K562 (cell line): ENCODE data around the gene GIT2. TPM values are rescaled to one million over a fixed set of nuclear protein-coding genes. Genes with fewer than 3 reads are reported as not detected.

Experiments
- CCNT2 ChIP-seq: IDR thresholded peaks from 2 replicates; pipeline ENCODE4 v1.6.1; 2011; ENCODE audit warnings: borderline replicate concordance, low read depth, mild to moderate bottlenecking, moderate library complexity, mixed read lengths, low read length; ENCODE audit not compliant: insufficient read length; ENCODE audit errors: extremely low read depth
- CREB1 ChIP-seq, 2 experiments: sonication (generic) in 1 of 2; formaldehyde crosslinking in 1 of 2; IDR thresholded peaks; 2 replicates each; pipeline versions ENCODE4 v1.6.1 to v1.8.0; 2012 to 2022; ENCODE audit warnings: inconsistent platforms in 1 of 2, mild to moderate bottlenecking in 1 of 2, missing genetic modification reagents in 1 of 2, moderate library complexity in 1 of 2
- DACH1 ChIP-seq: fragments of 450-650 bp; IDR thresholded peaks from 2 replicates; pipeline ENCODE4 v1.6.1; 2018; ENCODE audit not compliant: partially characterized antibody
- DNMT1 ChIP-seq: fragments of 450-650 bp; IDR thresholded peaks from 2 replicates; pipeline ENCODE4 v1.6.1; 2016; ENCODE audit warnings: antibody characterized with exemption, mild to moderate bottlenecking
- GABPB1 ChIP-seq: sonication (generic); formaldehyde crosslinking; IDR thresholded peaks from 2 replicates; pipeline ENCODE4 v1.8.0; 2022; ENCODE audit warnings: mild to moderate bottlenecking, missing genetic modification reagents
- JUND ChIP-seq, 2 experiments: IDR thresholded peaks; 2 replicates in 1 of 2; 3 replicates in 1 of 2; pipeline ENCODE4 v1.6.1; 2011; ENCODE audit warnings: borderline replicate concordance in 2 of 2, low read depth in 2 of 2, low read length in 2 of 2, improper control_type of control experiment in 1 of 2, missing biosample characterization in 1 of 2, missing genetic modification characterization in 1 of 2, missing genetic modification reagents in 1 of 2
- MBD2 ChIP-seq: sonication (generic); IDR thresholded peaks from 2 replicates; pipeline ENCODE4 v1.6.1; 2016; ENCODE audit warnings: low read depth, borderline replicate concordance
- NR3C1 ChIP-seq: sonication (generic); formaldehyde crosslinking; IDR thresholded peaks from 2 replicates; pipeline ENCODE4 v1.8.1; 2022; ENCODE audit warnings: missing genetic modification reagents
- NR4A1 ChIP-seq, 2 experiments: fragments of 250-450 bp in 1 of 2; fragments of 450-650 bp in 1 of 2; sonication (Bioruptor Pico) in 1 of 2; IDR thresholded peaks; 2 replicates each; pipeline versions ENCODE4 v1.4.0 to v1.6.1; 2016 to 2020; ENCODE audit warnings: mild to moderate bottlenecking in 2 of 2, missing compliant biosample characterization in 1 of 2, missing genetic modification characterization in 1 of 2, moderate library complexity in 1 of 2
- TAF1 ChIP-seq: IDR thresholded peaks from 2 replicates; pipeline ENCODE4 v1.6.1; 2011; ENCODE audit warnings: mild to moderate bottlenecking, low read length, moderate library complexity; ENCODE audit not compliant: insufficient read depth, control insufficient read depth, severe bottlenecking; ENCODE audit errors: extremely low read depth
- THAP12 ChIP-seq: fragments of 250-450 bp; sonication (Bioruptor Pico); IDR thresholded peaks from 2 replicates; pipeline ENCODE4 v1.9.0; 2021; ENCODE audit warnings: mild to moderate bottlenecking, inconsistent platforms
- TOE1 ChIP-seq, 2 experiments: fragments of 450-650 bp in 1 of 2; sonication (generic) in 1 of 2; formaldehyde crosslinking in 1 of 2; IDR thresholded peaks; 2 replicates each; pipeline versions ENCODE4 v1.7.1 to v1.8.0; 2016 to 2022; ENCODE audit warnings: borderline replicate concordance in 2 of 2, mild to moderate bottlenecking in 2 of 2, antibody characterized with exemption in 1 of 2, inconsistent platforms in 1 of 2, low read depth in 1 of 2, missing genetic modification reagents in 1 of 2, moderate library complexity in 1 of 2
- ZBTB49 ChIP-seq: sonication (generic); formaldehyde crosslinking; IDR thresholded peaks from 2 replicates; pipeline ENCODE4 v1.8.0; 2022; ENCODE audit warnings: missing genetic modification reagents, mild to moderate bottlenecking, borderline replicate concordance
- ZNF592 ChIP-seq: fragments of 450-650 bp; IDR thresholded peaks from 2 replicates; pipeline ENCODE4 v1.6.1; 2017; ENCODE audit warnings: antibody characterized with exemption, mild to moderate bottlenecking
- polyA plus RNA-seq, 8 experiments: library from polyadenylated mRNA; depleted of rRNA in 4 of 8; stranded (reverse) in 5 of 8; unstranded in 3 of 8; fragments of >200 nt; fragmentation: Nextera tagmentation in 2 of 8; fragmentation: Illumina TruSeq in 1 of 8; extraction: Ambion mirVana in 2 of 8; extraction: Trizol in 1 of 8; gene quantifications; 2 replicates each; pipeline versions ENCODE4 v1.2.1 to v1.2.3, GENCODE V29; 2011 to 2014; ENCODE audit warnings: inconsistent platforms in 1 of 8, missing spikeins in 1 of 8
- total RNA-seq, 7 experiments: library from RNA; depleted of rRNA in 6 of 7; stranded (reverse); fragments of >200 nt in 6 of 7; fragmentation: Illumina TruSeq in 2 of 7; extraction: Trizol in 2 of 7; gene quantifications; 2 replicates each; pipeline versions ENCODE4 v1.2.1 to v1.2.3, GENCODE V29; 2011 to 2021; ENCODE audit warnings: low replicate concordance in 1 of 7

Gene GIT2
- total and polyA plus RNA-seq, 9 of the 15 experiments (the other 6 are each of a cell fraction or from before 2014, with no cell fraction given) = 4.0 to 30.4 (median 23.5) TPM

- TF ChIP-seq MBD2 (no peak; the same call in 1 of the 2 replicates), NR3C1 (CRISPR knock-in tag) (no peak), JUND (IDR thresholded peaks at IDR 0.05; ENCODE audit: borderline replicate concordance, low read depth, low read length) (peak; percentile 52; the same call in 1 of the 2 replicates), JUND (tag; IDR thresholded peaks at IDR 0.05; ENCODE audit: borderline replicate concordance, low read depth, low read length) (no peak; the same call in 2 of the 3 replicates), TOE1 (IDR thresholded peaks at IDR 0.05; ENCODE audit: borderline replicate concordance) (peak; percentile 99), TOE1 (CRISPR knock-in tag; IDR thresholded peaks at IDR 0.05; ENCODE audit: borderline replicate concordance, low read depth) (0 out of 2 replicates have a peak, but pooled peaks have one; percentile 17), THAP12 (CRISPR knock-in tag) (0 out of 2 replicates have a peak, but pooled peaks have one; percentile 42), CREB1 (IDR thresholded peaks at IDR 0.05) (peak; percentile 31; the same call in 1 of the 2 replicates), CREB1 (CRISPR knock-in tag; IDR thresholded peaks at IDR 0.05) (no peak; the same call in 1 of the 2 replicates), DNMT1 (no peak), ZBTB49 (CRISPR knock-in tag) (no peak), TAF1 (peak; percentile 57), CCNT2 (peak; percentile 37), GABPB1 (CRISPR knock-in tag) (peak; percentile 92), ZNF592 (no peak), DACH1 (peak; percentile 28), NR4A1 (CRISPR knock-in tag; IDR thresholded peaks at IDR 0.05) (no peak), NR4A1 (tag; IDR thresholded peaks at IDR 0.05) (no peak)
These were observed at the start of gene GIT2 (continued) for GRCh38 chr12:109995686-109996482.
